Mesenchymal stem cell (in vitro differentiated cells and primary cell): ENCODE data around the gene AKAP17A.
A peak's percentile ranks its signal among the peaks of the same experiment; 100 is the strongest.

Experiments used
- DNase-seq: peaks from one replicate; pipeline ENCODE4 v3.0.0-alpha.2; 2013
- H2AFZ ChIP-seq: one replicate; pipeline ENCODE4 v1.6.1; 2013; ENCODE audit warnings: low read depth, mild to moderate bottlenecking, control low read depth, inconsistent platforms, low read length, moderate library complexity
- H2AK5ac ChIP-seq: 2 replicates; pipeline ENCODE4 v1.6.1; 2013; ENCODE audit warnings: low read length, moderate library complexity, mild to moderate bottlenecking, inconsistent platforms; ENCODE audit not compliant: severe bottlenecking
- H2BK120ac ChIP-seq: one replicate; pipeline ENCODE4 v1.6.1; 2013; ENCODE audit warnings: low read depth, mild to moderate bottlenecking, inconsistent platforms, low read length, moderate library complexity
- H2BK12ac ChIP-seq, 2 experiments: one replicate each; pipeline ENCODE4 v1.6.1; 2013; ENCODE audit warnings: inconsistent platforms in 2 of 2, low read length in 2 of 2, mild to moderate bottlenecking in 2 of 2, moderate library complexity in 2 of 2, control low read depth in 1 of 2
- H2BK15ac ChIP-seq: one replicate; pipeline ENCODE4 v1.6.1; 2013; ENCODE audit warnings: mild to moderate bottlenecking, low read depth, inconsistent platforms; ENCODE audit not compliant: poor library complexity, severe bottlenecking
- H2BK5ac ChIP-seq: 2 replicates; pipeline ENCODE4 v1.6.1; 2013; ENCODE audit warnings: low read depth, mild to moderate bottlenecking, low read length, control low read depth, inconsistent platforms; ENCODE audit not compliant: poor library complexity, severe bottlenecking
- H3K14ac ChIP-seq, 2 experiments: one replicate each; pipeline ENCODE4 v1.6.1; 2013; ENCODE audit warnings: inconsistent platforms in 2 of 2, low read length in 2 of 2, control low read depth in 1 of 2, mild to moderate bottlenecking in 1 of 2, moderate library complexity in 1 of 2
- H3K18ac ChIP-seq, 2 experiments: one replicate each; pipeline ENCODE4 v1.6.1; 2013; ENCODE audit warnings: inconsistent platforms in 2 of 2, low read length in 2 of 2, control low read depth in 1 of 2, low read depth in 1 of 2, mild to moderate bottlenecking in 1 of 2
- H3K23ac ChIP-seq, 2 experiments: one replicate each; pipeline ENCODE4 v1.6.1; 2013; ENCODE audit warnings: inconsistent platforms in 2 of 2, low read length in 2 of 2, mild to moderate bottlenecking in 2 of 2, moderate library complexity in 2 of 2, control low read depth in 1 of 2
- H3K27ac ChIP-seq: 2 replicates; pipeline ENCODE4 v1.5.1; 2013; ENCODE audit warnings: mild to moderate bottlenecking, moderate library complexity, low read length, control low read depth, inconsistent platforms; ENCODE audit not compliant: poor library complexity, severe bottlenecking
- H3K27me3 ChIP-seq, 2 experiments: 2 replicates each; pipeline versions ENCODE4 v1.6.1 to v1.7.0; 2013; ENCODE audit warnings: low read length in 2 of 2, mild to moderate bottlenecking in 2 of 2, moderate library complexity in 2 of 2, control low read depth in 1 of 2, inconsistent platforms in 1 of 2; ENCODE audit not compliant: control insufficient read depth in 1 of 2, insufficient read depth in 1 of 2
- H3K36me3 ChIP-seq, 2 experiments: 2 replicates each; pipeline versions ENCODE4 v1.6.1 to v1.7.0; 2013; ENCODE audit warnings: low read length in 2 of 2, control low read depth in 1 of 2, inconsistent platforms in 1 of 2, low read depth in 1 of 2, mild to moderate bottlenecking in 1 of 2; ENCODE audit not compliant: insufficient read depth in 2 of 2, control insufficient read depth in 1 of 2
- H3K4ac ChIP-seq, 2 experiments: one replicate each; pipeline ENCODE4 v1.6.1; 2013; ENCODE audit warnings: inconsistent platforms in 2 of 2, low read length in 2 of 2, mild to moderate bottlenecking in 2 of 2, moderate library complexity in 2 of 2, control low read depth in 1 of 2, low read depth in 1 of 2
- H3K4me1 ChIP-seq: 2 replicates; pipeline ENCODE4 v1.6.1; 2013; ENCODE audit warnings: low read depth, low read length, control low read depth; ENCODE audit not compliant: control insufficient read depth, insufficient read depth
- H3K4me2 ChIP-seq: 2 replicates; pipeline ENCODE4 v1.6.1; 2013; ENCODE audit warnings: low read length, mild to moderate bottlenecking, inconsistent platforms; ENCODE audit not compliant: poor library complexity, severe bottlenecking
- H3K4me3 ChIP-seq, 2 experiments: 2 replicates each; pipeline versions ENCODE4 v1.5.1 to v1.7.0; 2013; ENCODE audit warnings: low read length in 2 of 2, mild to moderate bottlenecking in 2 of 2, control low read depth in 1 of 2, low read depth in 1 of 2; ENCODE audit not compliant: insufficient read depth in 1 of 2
- H3K79me1 ChIP-seq: replicated peaks from 2 replicates; pipeline ENCODE4 v1.6.1; 2013; ENCODE audit warnings: mild to moderate bottlenecking, control low read depth, low read length, inconsistent platforms; ENCODE audit not compliant: poor library complexity, severe bottlenecking
- H3K9ac ChIP-seq: 2 replicates; pipeline ENCODE4 v1.7.0; 2013; ENCODE audit warnings: mild to moderate bottlenecking, low read length, moderate library complexity
- H3K9me3 ChIP-seq: 2 replicates; pipeline ENCODE4 v1.7.0; 2013; ENCODE audit warnings: mild to moderate bottlenecking, low read length; ENCODE audit not compliant: control insufficient read depth
- H4K8ac ChIP-seq: one replicate; pipeline ENCODE4 v1.6.1; 2013; ENCODE audit warnings: inconsistent platforms, mild to moderate bottlenecking, low read length, moderate library complexity
- H4K91ac ChIP-seq: one replicate; pipeline ENCODE4 v1.6.1; 2013; ENCODE audit warnings: mild to moderate bottlenecking, low read length, inconsistent platforms
- WGBS: methylation state at CpG from one replicate; pipeline ENCODE4 v1.1.7; 2013; ENCODE audit warnings: mixed read lengths; 5-methylcytosine and 5-hydroxymethylcytosine counted together

Gene AKAP17A

DNA sequence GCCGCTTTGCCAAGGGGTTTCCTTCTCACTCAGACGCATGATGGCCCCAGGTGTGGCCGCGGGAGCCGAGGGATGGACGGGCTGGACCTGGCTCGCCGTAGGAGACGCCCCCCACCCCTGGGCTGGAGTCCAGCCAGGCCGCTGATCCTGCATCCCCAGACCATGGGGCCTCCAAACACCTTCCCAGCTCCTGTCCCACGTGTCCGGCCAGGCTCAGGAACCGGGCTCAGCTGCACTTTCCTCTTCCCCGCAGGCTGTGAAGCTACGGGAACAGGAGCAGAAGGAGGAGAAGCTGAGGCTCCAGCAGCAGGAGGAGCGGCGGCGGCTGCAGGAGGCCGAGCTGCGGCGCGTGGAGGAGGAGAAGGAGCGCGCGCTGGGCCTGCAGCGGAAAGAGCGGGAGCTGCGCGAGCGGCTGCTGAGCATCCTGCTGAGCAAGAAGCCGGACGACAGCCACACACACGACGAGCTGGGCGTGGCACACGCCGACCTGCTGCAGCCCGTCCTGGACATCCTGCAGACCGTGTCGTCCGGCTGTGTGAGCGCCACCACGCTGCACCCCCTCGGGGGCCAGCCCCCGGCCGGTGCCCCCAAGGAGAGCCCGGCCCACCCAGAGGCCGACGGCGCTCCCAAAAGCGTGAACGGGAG, 9.1 kb downstream of the AKAP17A start:
- Histone ChIP-seq H3K36me3 (peaks cover 79 to 80% of the 10 kb centered on the region in 2 experiments), H3K18ac (no peak overlapping the region), H3K9ac (no peak overlapping the region), H3K9me3 (peaks cover 5% of the 10 kb centered on the region), H3K27ac (no peak overlapping the region), H3K4me2 (no peak overlapping the region), H3K23ac (no peak overlapping the region), H3K79me1 (peaks cover 51% of the 10 kb centered on the region), H4K91ac (no peak overlapping the region), H2BK12ac (no peak overlapping the region), H2AFZ (no peak overlapping the region), H2BK5ac (no peak overlapping the region), H3K4me3 (no peak overlapping the region), H4K8ac (no peak overlapping the region), H3K4me1 (no peaks in the 10 kb centered on the region), H3K14ac (no peak overlapping the region), H3K4ac (no peak overlapping the region), H2BK15ac (no peak overlapping the region), H2BK120ac (no peak overlapping the region), H2AK5ac (no peak overlapping the region), H3K27me3 (no peaks in the 10 kb centered on the region)
- no peak for DNase-seq
- 98% methylated on average over 50 of the region's 52 CpGs for WGBS

DNA sequence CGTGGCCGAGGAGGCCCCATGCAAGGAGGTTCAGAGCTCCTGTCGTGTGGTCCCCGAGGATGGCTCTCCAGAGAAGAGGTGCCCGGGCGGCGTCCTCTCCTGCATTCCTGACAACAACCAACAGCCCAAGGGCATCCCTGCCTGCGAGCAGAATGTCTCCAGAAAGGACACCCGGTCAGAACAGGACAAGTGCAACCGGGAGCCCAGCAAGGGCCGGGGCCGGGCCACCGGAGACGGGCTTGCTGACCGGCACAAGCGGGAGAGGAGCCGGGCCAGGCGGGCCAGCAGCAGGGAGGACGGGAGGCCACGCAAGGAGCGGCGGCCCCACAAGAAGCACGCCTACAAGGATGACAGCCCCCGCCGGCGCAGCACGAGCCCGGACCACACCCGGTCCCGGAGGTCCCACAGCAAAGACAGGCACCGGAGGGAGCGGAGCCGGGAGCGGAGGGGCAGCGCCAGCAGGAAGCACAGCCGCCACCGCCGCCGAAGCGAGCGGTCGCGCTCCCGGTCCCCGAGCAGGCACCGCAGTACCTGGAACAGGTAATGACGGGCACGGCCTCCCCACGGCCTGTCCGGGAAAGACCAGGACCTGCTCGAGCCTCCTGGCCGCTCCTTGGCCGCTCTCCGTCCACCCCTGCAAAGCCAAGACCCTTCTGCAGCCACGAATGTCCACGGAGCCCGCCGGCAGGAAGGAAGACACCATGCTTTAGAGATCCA, 9.8 kb downstream of the AKAP17A start:
- Histone ChIP-seq H3K9me3 (peaks cover 5% of the 10 kb centered on the region), H3K23ac (no peak overlapping the region), H3K79me1 (peaks cover 47% of the 10 kb centered on the region), H2BK15ac (no peak overlapping the region), H3K14ac (no peak overlapping the region), H3K27me3 (no peaks in the 10 kb centered on the region), H3K4me1 (no peaks in the 10 kb centered on the region), H2AK5ac (no peak overlapping the region), H2BK5ac (no peak overlapping the region), H3K9ac (no peak overlapping the region), H4K8ac (no peak overlapping the region), H2AFZ (no peak overlapping the region), H3K4me2 (no peak overlapping the region), H3K36me3 (peaks cover 72 to 74% of the 10 kb centered on the region in 2 experiments), H3K27ac (no peak overlapping the region), H4K91ac (no peak overlapping the region), H3K4me3 (no peak overlapping the region), H3K18ac (no peak overlapping the region), H2BK120ac (no peak overlapping the region), H2BK12ac (no peak overlapping the region), H3K4ac (no peak overlapping the region)
- no peak for DNase-seq
- WGBS = 98% methylated on average over 52 of the region's 58 CpGs

DNA sequence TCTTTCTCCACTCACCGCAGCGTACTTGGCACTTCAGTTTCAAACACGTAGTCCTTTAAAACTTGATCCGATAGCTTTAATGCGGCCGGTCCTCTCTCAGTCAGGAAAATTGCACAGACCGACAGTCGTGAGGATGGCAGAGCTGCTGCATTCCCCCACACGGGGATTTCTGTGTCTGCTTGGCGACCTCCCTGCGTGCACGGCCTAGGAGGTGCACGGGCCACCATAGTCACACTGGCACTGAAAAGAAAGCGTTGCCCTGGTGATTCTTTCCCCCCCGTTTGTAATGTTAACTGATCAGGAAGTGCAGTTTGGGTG, 10.3 kb downstream of the AKAP17A start:
- Histone ChIP-seq H2BK120ac (no peak overlapping the region), H3K4me3 (peak overlapping the region in 1 of 2 experiments; percentile 18), H4K8ac (no peak overlapping the region), H3K23ac (no peak overlapping the region), H2AFZ (no peak overlapping the region), H3K36me3 (peaks cover 68 to 70% of the 10 kb centered on the region in 2 experiments), H3K18ac (no peak overlapping the region), H3K4me2 (no peak overlapping the region), H3K14ac (no peak overlapping the region), H3K79me1 (peaks cover 47% of the 10 kb centered on the region), H3K4me1 (no peaks in the 10 kb centered on the region), H3K9ac (no peak overlapping the region), H3K4ac (no peak overlapping the region), H2BK12ac (no peak overlapping the region), H2AK5ac (no peak overlapping the region), H2BK15ac (no peak overlapping the region), H2BK5ac (no peak overlapping the region), H3K27ac (no peak overlapping the region), H3K27me3 (no peaks in the 10 kb centered on the region), H4K91ac (no peak overlapping the region), H3K9me3 (peaks cover 5% of the 10 kb centered on the region)
- WGBS = 95% methylated on average over 15 of the region's 15 CpGs
- no peak for DNase-seq

DNA sequence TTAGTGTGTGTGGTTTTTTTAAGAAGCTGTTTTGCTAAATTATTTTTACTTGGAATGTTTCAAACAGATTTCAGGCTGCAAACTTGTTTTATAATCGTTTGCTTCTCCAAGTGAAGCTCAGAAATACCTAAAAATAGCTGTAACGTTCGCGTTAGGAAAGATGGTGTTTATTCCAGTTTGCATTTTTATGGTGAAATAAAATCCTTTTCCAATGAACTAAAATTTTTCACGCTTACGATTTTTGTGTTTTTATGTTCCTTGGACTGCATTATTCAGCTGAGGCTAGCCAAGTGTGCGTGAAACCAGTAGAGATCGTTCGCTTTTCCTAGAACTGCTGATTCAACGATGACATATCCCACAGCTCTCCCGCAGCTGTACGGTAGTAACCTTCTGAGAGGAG, 10.9 kb downstream of the AKAP17A start:
- no peak overlapping the region for H2AK5ac ChIP-seq
- no peak overlapping the region for H2AFZ ChIP-seq
- H3K23ac ChIP-seq = no peak overlapping the region
- H2BK12ac ChIP-seq = no peak overlapping the region
- no peak overlapping the region for H3K14ac ChIP-seq
- H3K4me1 ChIP-seq = no peaks in the 10 kb centered on the region
- H4K91ac ChIP-seq = no peak overlapping the region
- H2BK5ac ChIP-seq = no peak overlapping the region
- H3K9me3 ChIP-seq = peaks cover 5% of the 10 kb centered on the region
- H2BK120ac ChIP-seq = no peak overlapping the region
- no peak overlapping the region for H3K18ac ChIP-seq
- H3K9ac ChIP-seq = no peak overlapping the region
- no peak overlapping the region for H2BK15ac ChIP-seq
- H3K4ac ChIP-seq = no peak overlapping the region
- 98% methylated on average over 12 of the region's 12 CpGs for WGBS
- H3K79me1 ChIP-seq = peaks cover 45% of the 10 kb centered on the region
- no peak for DNase-seq
- no peak overlapping the region for H3K4me2 ChIP-seq
- H3K27ac ChIP-seq = no peak overlapping the region
- H3K27me3 ChIP-seq = no peaks in the 10 kb centered on the region
- no peak overlapping the region for H3K4me3 ChIP-seq
- no peak overlapping the region for H4K8ac ChIP-seq
- H3K36me3 ChIP-seq = peaks cover 63 to 64% of the 10 kb centered on the region in 2 experiments
